IMR-90 (cell line): ENCODE results near the gene NAP1L5. TPM values are rescaled to one million over a fixed set of nuclear protein-coding genes. Genes with fewer than 3 reads are reported as not detected.

Experiments
- ATAC-seq: fragments of 200-7000 bp; cut with Tn5 transposase; 2 replicates; pipeline ENCODE4 v1.9.1; 2020; ENCODE audit warnings: low read depth, mild to moderate bottlenecking, moderate library complexity
- BruUV-seq: library from RNA; stranded (reverse); fragments of 400-500 nt; replicated peaks from 2 replicates; lab custom pipeline; 2021; lab: Mats Ljungman, UMichigan
- CTCF ChIA-PET: fragments of 300-600 bp; formaldehyde crosslinking; extraction: SDS; loops from one replicate; lab custom pipeline; 2021; ENCODE audit warnings: antibody characterized with exemption; lab: Yijun Ruan, JAX
- POLR2A ChIA-PET: fragments of 300-600 bp; sonication (Branson Sonifier 250); formaldehyde crosslinking; loops from one replicate; lab custom pipeline; 2022; ENCODE audit warnings: antibody characterized with exemption; ENCODE audit not compliant: unreplicated experiment; lab: Charles Lee
- DNase-seq: peaks from one replicate; pipeline ENCODE4 v3.0.0; 2013
- H2AFZ ChIP-seq: replicated peaks from 2 replicates; pipeline ENCODE3; 2013; ENCODE audit warnings: low read length, mild to moderate bottlenecking; ENCODE audit not compliant: poor library complexity
- H2AK5ac ChIP-seq: 2 replicates; pipeline ENCODE4 v1.6.1; 2013; ENCODE audit warnings: low read depth, low read length, inconsistent platforms
- H2AK9ac ChIP-seq: replicated peaks from 2 replicates; pipeline ENCODE3; 2013; ENCODE audit warnings: mild to moderate bottlenecking, low read depth, low read length, moderate library complexity; ENCODE audit not compliant: poor library complexity
- H2BK120ac ChIP-seq: 2 replicates; pipeline ENCODE4 v1.6.1; 2013; ENCODE audit warnings: low read depth, low read length, inconsistent platforms
- H2BK15ac ChIP-seq: 3 replicates; pipeline ENCODE4 v1.6.1; 2013; ENCODE audit warnings: low read depth, low read length, inconsistent platforms
- H2BK20ac ChIP-seq: 2 replicates; pipeline ENCODE4 v1.6.1; 2013; ENCODE audit warnings: low read depth, mild to moderate bottlenecking, inconsistent platforms, low read length, moderate library complexity
- H2BK5ac ChIP-seq: 2 replicates; pipeline ENCODE4 v1.6.1; 2013; ENCODE audit warnings: mild to moderate bottlenecking, low read depth, low read length, inconsistent platforms; ENCODE audit not compliant: poor library complexity, severe bottlenecking
- H3K14ac ChIP-seq: replicated peaks from 2 replicates; pipeline ENCODE4 v1.6.1; 2013; ENCODE audit warnings: low read depth, low read length, inconsistent platforms
- H3K18ac ChIP-seq: 2 replicates; pipeline ENCODE4 v1.6.1; 2013; ENCODE audit warnings: low read depth, low read length, control low read depth
- H3K23ac ChIP-seq: 2 replicates; pipeline ENCODE4 v1.6.1; 2013; ENCODE audit warnings: low read depth, low read length, inconsistent platforms
- H3K27ac ChIP-seq: 2 replicates; pipeline ENCODE4 v1.5.1; 2013; ENCODE audit warnings: mild to moderate bottlenecking, control low read depth, low read length; ENCODE audit not compliant: insufficient read depth
- H3K27me3 ChIP-seq: 2 replicates; pipeline ENCODE4 v1.6.1; 2013; ENCODE audit warnings: low read length; ENCODE audit not compliant: control insufficient read depth, insufficient read depth
- H3K36me3 ChIP-seq: 2 replicates; pipeline ENCODE4 v1.6.1; 2013; ENCODE audit warnings: low read length, mixed read lengths; ENCODE audit not compliant: control insufficient read depth, insufficient read depth
- H3K4ac ChIP-seq: 2 replicates; pipeline ENCODE4 v1.6.1; 2013; ENCODE audit warnings: low read depth, low read length, inconsistent platforms
- H3K4me1 ChIP-seq: 2 replicates; pipeline ENCODE4 v1.6.1; 2013; ENCODE audit warnings: low read length, mixed read lengths; ENCODE audit not compliant: control insufficient read depth, insufficient read depth
- H3K4me2 ChIP-seq: 2 replicates; pipeline ENCODE4 v1.6.1; 2013; ENCODE audit warnings: low read depth, mild to moderate bottlenecking, control low read depth, low read length, moderate library complexity
- H3K4me3 ChIP-seq: 2 replicates; pipeline ENCODE4 v1.5.1; 2013; ENCODE audit warnings: low read depth, mild to moderate bottlenecking, control low read depth, low read length, moderate library complexity; ENCODE audit not compliant: insufficient read depth
- H3K56ac ChIP-seq: 2 replicates; pipeline ENCODE4 v1.6.1; 2013; ENCODE audit warnings: low read length, inconsistent platforms; ENCODE audit not compliant: insufficient read depth; ENCODE audit errors: extremely low read depth
- H3K79me1 ChIP-seq, 2 experiments: 2 replicates each; pipeline ENCODE4 v1.6.1; 2013; ENCODE audit warnings: low read length in 2 of 2, inconsistent platforms in 1 of 2, low read depth in 1 of 2
- H3K9ac ChIP-seq: 2 replicates; pipeline ENCODE4 v1.6.1; 2013; ENCODE audit warnings: low read depth, low read length, control low read depth
- H3K9me1 ChIP-seq: 2 replicates; pipeline ENCODE4 v1.6.1; 2013; ENCODE audit warnings: low read length, inconsistent platforms; ENCODE audit not compliant: insufficient read depth
- H3K9me3 ChIP-seq: 2 replicates; pipeline ENCODE4 v1.6.1; 2013; ENCODE audit warnings: low read length; ENCODE audit not compliant: control insufficient read depth, insufficient read depth
- H4K20me1 ChIP-seq: 2 replicates; pipeline ENCODE4 v1.6.1; 2013; ENCODE audit warnings: low read length, inconsistent platforms; ENCODE audit not compliant: insufficient read depth
- H4K5ac ChIP-seq: 2 replicates; pipeline ENCODE4 v1.6.1; 2013; ENCODE audit warnings: mild to moderate bottlenecking, low read depth, low read length, control low read depth
- H4K8ac ChIP-seq, 2 experiments: 2 replicates each; pipeline ENCODE4 v1.6.1; 2013; ENCODE audit warnings: low read depth in 2 of 2, low read length in 2 of 2, control low read depth in 1 of 2, inconsistent platforms in 1 of 2
- H4K91ac ChIP-seq: 2 replicates; pipeline ENCODE4 v1.6.1; 2013; ENCODE audit warnings: low read depth, low read length, inconsistent platforms; ENCODE audit not compliant: insufficient read depth
- BHLHE40 ChIP-seq: fragments of 150-350 bp; IDR thresholded peaks from 2 replicates; pipeline ENCODE4 v1.6.1; 2016; ENCODE audit warnings: mild to moderate bottlenecking, low read depth, low read length
- CEBPB ChIP-seq: IDR thresholded peaks from 2 replicates; pipeline ENCODE4 v1.6.1; 2012; ENCODE audit warnings: low read depth, low read length, improper control_type of control experiment
- CHD1 ChIP-seq: IDR thresholded peaks from 2 replicates; pipeline ENCODE4 v1.6.1; 2012; ENCODE audit warnings: low read depth, low read length, improper control_type of control experiment
- FOS ChIP-seq: fragments of 150-350 bp; IDR thresholded peaks from 2 replicates; pipeline ENCODE4 v1.6.1; 2016; ENCODE audit warnings: low read depth, low read length
- MAZ ChIP-seq: IDR thresholded peaks from 2 replicates; pipeline ENCODE4 v1.6.1; 2012; ENCODE audit warnings: low read depth, mild to moderate bottlenecking, low read length, improper control_type of control experiment, moderate library complexity, borderline replicate concordance
- MXI1 ChIP-seq: IDR thresholded peaks from 2 replicates; pipeline ENCODE4 v1.6.1; 2012; ENCODE audit warnings: low read depth, mild to moderate bottlenecking, low read length, moderate library complexity, borderline replicate concordance
- NFE2L2 ChIP-seq: fragments of 150-350 bp; IDR thresholded peaks from 2 replicates; pipeline ENCODE4 v1.6.1; 2016; ENCODE audit warnings: low read depth, mild to moderate bottlenecking, low read length
- POLR2A ChIP-seq: IDR thresholded peaks from 2 replicates; pipeline ENCODE4 v1.6.1; 2012; ENCODE audit warnings: mild to moderate bottlenecking, low read depth, low read length
- RAD21 ChIP-seq: IDR thresholded peaks from 2 replicates; pipeline ENCODE4 v1.6.1; 2012; ENCODE audit warnings: low read length, improper control_type of control experiment
- RCOR1 ChIP-seq: IDR thresholded peaks from 2 replicates; pipeline ENCODE4 v1.6.1; 2012; ENCODE audit warnings: mild to moderate bottlenecking, low read length, improper control_type of control experiment; ENCODE audit not compliant: insufficient replicate concordance
- RFX5 ChIP-seq: IDR thresholded peaks from 2 replicates; pipeline ENCODE4 v1.8.0; 2012; ENCODE audit warnings: low read depth, mild to moderate bottlenecking, low read length, moderate library complexity
- SMC3 ChIP-seq: fragments of 150-350 bp; IDR thresholded peaks from 2 replicates; pipeline ENCODE4 v1.6.1; 2016; ENCODE audit warnings: low read depth, mild to moderate bottlenecking, antibody characterized with exemption, low read length, moderate library complexity
- WGBS, 2 experiments: methylation state at CpG; one replicate each; pipeline versions ENCODE4 v1.1.5 to v1.1.7; 2013; ENCODE audit warnings: missing lambda C conversion rate in 2 of 2; ENCODE audit not compliant: insufficient read length in 1 of 2; ENCODE audit errors: extremely low coverage in 2 of 2; 5-methylcytosine and 5-hydroxymethylcytosine counted together
- dilution Hi-C: fragments of 300-500 bp; cut with HindIII; formaldehyde crosslinking; loops from one replicate; pipeline ENCODE4 v1.14.3; 2018; ENCODE audit warnings: low sequenced_read_pairs; ENCODE audit not compliant: unreplicated experiment
- in situ Hi-C: fragments of 300-500 bp; cut with MboI; formaldehyde crosslinking; loops from 3 replicates; pipeline ENCODE4 v1.14.3; 2019; ENCODE audit warnings: low sequenced_read_pairs, inconsistent platforms, mixed read lengths
- intact Hi-C: fragments of 100-400 bp; cut with micrococcal nuclease; formaldehyde crosslinking; loops from 2 replicates; pipeline ENCODE4 v1.10.0; 2022
- polyA plus RNA-seq, 3 experiments: library from polyadenylated mRNA; depleted of rRNA; stranded (reverse); fragments of >200 nt; gene quantifications; 2 replicates each; pipeline ENCODE4 v1.2.3, GENCODE V29; 2012; ENCODE audit warnings: low replicate concordance in 1 of 3
- total RNA-seq: library from RNA; depleted of rRNA; stranded (reverse); fragments of >200 nt; gene quantifications from 2 replicates; pipeline ENCODE4 v1.2.3, GENCODE V29; 2012
- TF ChIP-seq, protein P1 (sequence below): fragments of 150-350 bp; IDR thresholded peaks from 2 replicates; pipeline ENCODE4 v1.6.1; 2016; ENCODE audit warnings: low read depth, mild to moderate bottlenecking, low read length, moderate library complexity, borderline replicate concordance
- TF ChIP-seq, protein P2 (sequence below): fragments of 150-350 bp; IDR thresholded peaks from 2 replicates; pipeline ENCODE4 v1.6.1; 2017; ENCODE audit warnings: mild to moderate bottlenecking, antibody characterized with exemption, low read length, low read depth

The NAP1L5 gene
- total and polyA plus RNA-seq, 2 of the 4 experiments (the other 2 are of a cell fraction) = 3.9 to 5.3 TPM

DNA sequence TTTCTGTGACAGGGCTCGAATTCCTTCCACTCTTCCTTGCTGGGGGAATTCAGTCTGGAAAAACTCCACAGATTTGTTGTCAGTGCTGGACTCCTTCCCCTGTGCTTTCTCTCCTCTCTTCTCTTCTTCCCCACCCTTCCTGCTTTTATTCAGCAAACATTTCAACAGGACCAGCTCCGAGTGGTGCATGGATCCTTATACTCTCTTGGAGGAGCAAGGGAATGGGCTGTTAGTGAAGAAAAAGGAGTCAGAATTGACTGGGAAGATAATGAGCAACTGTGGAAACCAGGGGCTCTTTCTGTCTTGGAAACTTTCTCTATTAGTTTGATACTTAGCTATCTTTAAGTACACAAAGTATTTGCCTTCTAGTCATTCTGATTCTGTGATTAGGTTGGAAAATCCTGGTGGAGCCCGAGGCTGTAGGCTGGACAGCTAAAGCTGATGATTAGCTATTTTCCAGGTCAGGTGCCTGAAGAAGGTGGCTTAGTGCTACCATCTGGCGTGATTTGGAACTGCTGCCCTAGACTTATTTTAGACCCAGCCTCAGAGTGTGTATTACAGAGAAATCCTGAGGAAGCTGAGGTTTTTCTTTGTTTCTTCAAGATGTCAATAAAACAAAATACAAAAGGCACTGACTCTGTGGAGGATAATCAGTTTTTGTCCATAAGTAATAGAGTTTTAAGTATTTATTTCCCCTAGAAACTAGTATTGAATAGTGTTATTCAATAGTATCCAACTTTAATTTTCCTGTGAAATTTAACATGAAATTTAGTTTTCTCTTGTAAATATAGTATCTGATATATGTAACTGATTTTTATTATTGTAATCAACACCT, 38.4 kb downstream of the NAP1L5 start:
- Histone ChIP-seq H3K36me3 (peaks cover 2% of the 10 kb centered on the region), H3K4ac (peak overlapping the region; percentile 73; the same call in 1 of the 2 replicates), H3K79me1 (peaks cover 0 to 17% of the 10 kb centered on the region in 2 experiments; a peak in 2 of 4 replicates), H3K4me1 (peaks cover 15% of the 10 kb centered on the region), H2BK5ac (peak overlapping the region; percentile 10), H3K9me1 (peaks cover 13% of the 10 kb centered on the region), H4K8ac (peak overlapping the region in 1 of 2 experiments; percentile 8; a peak in 1 of 4 replicates), H3K56ac (no peak overlapping the region), H3K4me3 (no peak overlapping the region), H4K91ac (no peak overlapping the region; the same call in 1 of the 2 replicates), H3K23ac (peak overlapping the region; percentile 31; the same call in 1 of the 2 replicates), H2BK15ac (no peak overlapping the region; the same call in 2 of the 3 replicates), H3K14ac (peak overlapping the region; percentile 63; the same call in 1 of the 2 replicates), H3K27me3 (no peaks in the 10 kb centered on the region), H2BK120ac (peak overlapping the region; percentile 59), H2BK20ac (peak overlapping the region; percentile 18; the same call in 1 of the 2 replicates), H3K9ac (no peak overlapping the region), H2AFZ (peak overlapping the region; percentile 69), H3K18ac (peak overlapping the region; percentile 17; the same call in 1 of the 2 replicates), H3K27ac (no peak overlapping the region), H2AK5ac (peak overlapping the region; percentile 21; the same call in 1 of the 2 replicates), H2AK9ac (no peak overlapping the region), H3K9me3 (no peaks in the 10 kb centered on the region), H4K20me1 (no peaks in the 10 kb centered on the region), H4K5ac (no peak overlapping the region), H3K4me2 (no peak overlapping the region)
- ChIA-PET CTCF (interaction anchor here (0.5 to 1.4 kb wide), 17 partner anchors 9 to 221 kb away, joined by 3 to 14 read pairs (median 4); partner anchors contain the start of genes HERC3 and PYURF), POLR2A (no interaction called here)
- DNase-seq (peak; percentile 77), ATAC-seq (peak; percentile 89)
- intact Hi-C loops (loop anchor here (1.0 to 2.0 kb wide), 3 partner anchors 66 to 131 kb away; partner anchors contain the start of gene HERC3), dilution Hi-C loops (no loop called here), in situ Hi-C loops (loop anchor here (5.0 kb wide), 1 partner anchor 122 kb away; no protein-coding TSS in a partner anchor)
- 25% methylated on average over 1 of the region's 4 CpGs; no CpG with 5 or more reads in 1 of the 2 experiments for WGBS, 2 experiments
- no TSS peak for BruUV-seq
- TF ChIP-seq RAD21 (peak; percentile 76), BHLHE40 (no peak), NFE2L2 (no peak), MXI1 (no peak), RCOR1 (no peak), SMC3 (peak; percentile 72), CHD1 (no peak), POLR2A (no peak), MAZ (no peak), RFX5 (no peak), CEBPB (no peak), FOS (no peak)
- TF ChIP-seq, protein P1, sequence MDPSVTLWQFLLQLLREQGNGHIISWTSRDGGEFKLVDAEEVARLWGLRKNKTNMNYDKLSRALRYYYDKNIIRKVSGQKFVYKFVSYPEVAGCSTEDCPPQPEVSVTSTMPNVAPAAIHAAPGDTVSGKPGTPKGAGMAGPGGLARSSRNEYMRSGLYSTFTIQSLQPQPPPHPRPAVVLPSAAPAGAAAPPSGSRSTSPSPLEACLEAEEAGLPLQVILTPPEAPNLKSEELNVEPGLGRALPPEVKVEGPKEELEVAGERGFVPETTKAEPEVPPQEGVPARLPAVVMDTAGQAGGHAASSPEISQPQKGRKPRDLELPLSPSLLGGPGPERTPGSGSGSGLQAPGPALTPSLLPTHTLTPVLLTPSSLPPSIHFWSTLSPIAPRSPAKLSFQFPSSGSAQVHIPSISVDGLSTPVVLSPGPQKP = no peak
- TF ChIP-seq, protein P2, sequence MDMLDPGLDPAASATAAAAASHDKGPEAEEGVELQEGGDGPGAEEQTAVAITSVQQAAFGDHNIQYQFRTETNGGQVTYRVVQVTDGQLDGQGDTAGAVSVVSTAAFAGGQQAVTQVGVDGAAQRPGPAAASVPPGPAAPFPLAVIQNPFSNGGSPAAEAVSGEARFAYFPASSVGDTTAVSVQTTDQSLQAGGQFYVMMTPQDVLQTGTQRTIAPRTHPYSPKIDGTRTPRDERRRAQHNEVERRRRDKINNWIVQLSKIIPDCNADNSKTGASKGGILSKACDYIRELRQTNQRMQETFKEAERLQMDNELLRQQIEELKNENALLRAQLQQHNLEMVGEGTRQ = no peak
